ENCODE results near the gene TTLL11. TPM values are rescaled to one million over a fixed set of nuclear protein-coding genes. Genes with fewer than 3 reads are reported as not detected.

Gene TTLL11
- total RNA-seq, 4 donors from 2014 or later = 7.4 to 14.7 (median 11.0) TPM

- DNase-seq = no peak
- TF ChIP-seq POLR2A (IDR thresholded peaks at IDR 0.05) = no peak
- no peak for TF ChIP-seq CTCF (IDR thresholded peaks at IDR 0.05)
- Histone ChIP-seq H3K27me3 (no peaks in the 10 kb centered on the region), H3K9me3 (no peaks in the 10 kb centered on the region), H3K36me3 (no peaks in the 10 kb centered on the region), H3K4me3 (no peak overlapping the region), H3K27ac (no peak overlapping the region), H3K4me1 (peaks cover 0 to 5% of the 10 kb centered on the region in 2 donors)
- intact Hi-C loops (cut with DNase I; ENCODE audit: low total_unique reads) = no loop called here
Measured at GRCh38 chr9:121818841-121819427, 274.2 kb downstream of the TTLL11 start.

- H3K9me3 ChIP-seq = no peaks in the 10 kb centered on the region
- peaks cover 0 to 5% of the 10 kb centered on the region in 2 donors for H3K4me1 ChIP-seq
- intact Hi-C loops (cut with DNase I; ENCODE audit: low total_unique reads) = no loop called here
- no peak for DNase-seq
- H3K36me3 ChIP-seq = no peaks in the 10 kb centered on the region
- no peak overlapping the region for H3K27ac ChIP-seq
- TF ChIP-seq CTCF (IDR thresholded peaks at IDR 0.05) (no peak), POLR2A (IDR thresholded peaks at IDR 0.05) (no peak)
- H3K27me3 ChIP-seq = no peaks in the 10 kb centered on the region
- H3K4me3 ChIP-seq = no peak overlapping the region
Measured at GRCh38 chr9:121818016-121818661, 275.0 kb downstream of the TTLL11 start.

GRCh38 chr9:121817476-121817875 lies 275.6 kb downstream of the TTLL11 start:
- Histone ChIP-seq H3K27ac (no peak overlapping the region), H3K27me3 (no peaks in the 10 kb centered on the region), H3K4me1 (peaks cover 0 to 5% of the 10 kb centered on the region in 2 donors), H3K9me3 (no peaks in the 10 kb centered on the region), H3K36me3 (no peaks in the 10 kb centered on the region), H3K4me3 (no peak overlapping the region)
- TF ChIP-seq POLR2A (IDR thresholded peaks at IDR 0.05) (no peak), CTCF (IDR thresholded peaks at IDR 0.05) (no peak)
- intact Hi-C loops (cut with DNase I; ENCODE audit: low total_unique reads) = no loop called here
- no peak for DNase-seq

- peaks cover 0 to 5% of the 10 kb centered on the region in 2 donors for H3K4me1 ChIP-seq
- DNase-seq = no peak
- no peak overlapping the region for H3K4me3 ChIP-seq
- H3K27me3 ChIP-seq = no peaks in the 10 kb centered on the region
- no peak overlapping the region for H3K27ac ChIP-seq
- no peaks in the 10 kb centered on the region for H3K36me3 ChIP-seq
- H3K9me3 ChIP-seq = no peaks in the 10 kb centered on the region
- no peak for TF ChIP-seq POLR2A (IDR thresholded peaks at IDR 0.05)
- no peak for TF ChIP-seq CTCF (IDR thresholded peaks at IDR 0.05)
- intact Hi-C loops (cut with DNase I; ENCODE audit: low total_unique reads) = no loop called here
Measured at GRCh38 chr9:121816845-121817450, 276.2 kb downstream of the TTLL11 start.

GRCh38 chr9:121816449-121816817 lies 276.7 kb downstream of the TTLL11 start:
- H3K36me3 ChIP-seq = no peaks in the 10 kb centered on the region
- no peaks in the 10 kb centered on the region for H3K27me3 ChIP-seq
- no peak for DNase-seq
- H3K4me3 ChIP-seq = no peak overlapping the region
- no peak overlapping the region for H3K27ac ChIP-seq
- H3K4me1 ChIP-seq = peaks cover 0 to 5% of the 10 kb centered on the region in 2 donors
- TF ChIP-seq CTCF (IDR thresholded peaks at IDR 0.05) = no peak
- TF ChIP-seq POLR2A (IDR thresholded peaks at IDR 0.05) = no peak
- H3K9me3 ChIP-seq = no peaks in the 10 kb centered on the region
- intact Hi-C loops (cut with DNase I; ENCODE audit: low total_unique reads) = no loop called here

Data from uterus (tissue), 4 donors.